K562 (cell line): ENCODE results near the gene DNASE2. TPM values are rescaled to one million over a fixed set of nuclear protein-coding genes. Genes with fewer than 3 reads are reported as not detected.

ENCODE experiments used
- ATAC-seq: fragments of 200-7000 bp; cut with Tn5 transposase; 3 replicates; pipeline ENCODE4 v1.9.1; 2020; ENCODE audit warnings: moderate library complexity
- BruUV-seq: library from RNA; stranded (reverse); fragments of 400-500 nt; replicated peaks from 2 replicates; lab custom pipeline; 2021; lab: Mats Ljungman, UMichigan
- CTCF ChIA-PET: fragments of 300-600 bp; formaldehyde crosslinking; extraction: SDS; loops from one replicate; lab custom pipeline; 2021; ENCODE audit warnings: low intra/inter-chr PET ratio; lab: Yijun Ruan, JAX
- POLR2A ChIA-PET: fragments of 300-600, 350-650 bp; sonication (Branson Sonifier 250); formaldehyde crosslinking; extraction: SDS; loops from one replicate; lab custom pipeline; 2021; ENCODE audit warnings: antibody characterized with exemption, inconsistent platforms; lab: Yijun Ruan, JAX
- DNase-seq, 4 experiments: peaks; one replicate each; pipeline versions ENCODE4 v3.0.0 to v3.0.0-alpha.2; 2011 to 2018; ENCODE audit warnings: low spot score in 3 of 4, mixed read lengths in 3 of 4; ENCODE audit errors: extremely low read depth in 1 of 4
- FAIRE-seq: peaks from 2 replicates; lab custom pipeline; 2011; peaks lifted over from hg19 to GRCh38; lab: Jason Lieb, UNC
- H2AFZ ChIP-seq: 2 replicates; pipeline ENCODE4 v1.6.0; 2011; ENCODE audit warnings: low read depth, low read length, control low read depth, inconsistent platforms
- H3K27ac ChIP-seq: fragments of 200-600 bp; 3 replicates; pipeline ENCODE4 v1.8.0; 2011; ENCODE audit warnings: low read depth, mild to moderate bottlenecking, control low read depth, inconsistent platforms, low read length, moderate library complexity, mixed read lengths; ENCODE audit errors: extremely low read depth
- H3K27me3 ChIP-seq, 2 experiments: fragments of 300-600 bp in 1 of 2; 2 replicates in 1 of 2; 3 replicates in 1 of 2; pipeline versions ENCODE4 v1.6.0 to v1.8.0; 2011; ENCODE audit warnings: inconsistent platforms in 2 of 2, low read length in 2 of 2, mild to moderate bottlenecking in 1 of 2, mixed read lengths in 1 of 2, moderate library complexity in 1 of 2; ENCODE audit not compliant: control insufficient read depth in 2 of 2, insufficient read depth in 2 of 2
- H3K36me3 ChIP-seq: fragments of 300-600 bp; 3 replicates; pipeline ENCODE4 v1.8.0; 2011; ENCODE audit warnings: mild to moderate bottlenecking, low read length, inconsistent platforms; ENCODE audit not compliant: control insufficient read depth, insufficient read depth
- H3K4me1 ChIP-seq, 2 experiments: fragments of 200-600 bp in 1 of 2; replicated peaks in 1 of 2; 2 replicates in 1 of 2; 3 replicates in 1 of 2; pipeline versions ENCODE4 v1.5.1 to v1.8.0; 2011; ENCODE audit warnings: inconsistent platforms in 2 of 2, low read length in 2 of 2, mild to moderate bottlenecking in 1 of 2, mixed read lengths in 1 of 2, moderate library complexity in 1 of 2; ENCODE audit not compliant: control insufficient read depth in 2 of 2, insufficient read depth in 2 of 2
- H3K4me2 ChIP-seq: 2 replicates; pipeline ENCODE4 v1.6.1; 2011; ENCODE audit warnings: low read length, control low read depth, inconsistent platforms, mixed read lengths; ENCODE audit not compliant: insufficient read depth
- H3K4me3 ChIP-seq: fragments of 200-600 bp; sonication (generic), shearing (Covaris generic); 2 replicates; pipeline ENCODE4 v1.5.1; 2016; ENCODE audit warnings: control low read depth, inconsistent platforms
- H3K79me2 ChIP-seq: fragments of 200-600 bp; 3 replicates; pipeline ENCODE4 v1.8.0; 2011; ENCODE audit warnings: low read length, inconsistent platforms; ENCODE audit not compliant: control insufficient read depth, insufficient read depth
- H3K9ac ChIP-seq, 2 experiments: 2 replicates each; pipeline versions ENCODE4 v1.6.0 to v1.6.1; 2011; ENCODE audit warnings: low read depth in 2 of 2, low read length in 2 of 2, control low read depth in 1 of 2, inconsistent platforms in 1 of 2, mild to moderate bottlenecking in 1 of 2, mixed read lengths in 1 of 2; ENCODE audit not compliant: insufficient read depth in 1 of 2
- H3K9me1 ChIP-seq: one replicate; pipeline ENCODE4 v1.6.0; 2011; ENCODE audit warnings: inconsistent platforms, mild to moderate bottlenecking, low read length, moderate library complexity; ENCODE audit not compliant: control insufficient read depth, insufficient read depth
- H3K9me3 ChIP-seq: replicated peaks from 2 replicates; pipeline ENCODE4 v1.5.1; 2011; ENCODE audit warnings: low read depth, low read length, inconsistent platforms; ENCODE audit not compliant: control insufficient read depth, insufficient read depth
- H4K20me1 ChIP-seq: replicated peaks from 2 replicates; pipeline ENCODE4 v1.6.1; 2011; ENCODE audit warnings: low read length, inconsistent platforms, mixed read lengths; ENCODE audit not compliant: control insufficient read depth, insufficient read depth
- ARNT ChIP-seq, 2 experiments: fragments of 450-650 bp; IDR thresholded peaks; 2 replicates each; pipeline ENCODE4 v1.6.1; 2016; ENCODE audit warnings: mild to moderate bottlenecking in 1 of 2
- CREB3 ChIP-seq: fragments of 450-650 bp; conservative IDR thresholded peaks from 2 replicates; pipeline ENCODE4 v1.6.1; 2016; ENCODE audit warnings: missing genetic modification characterization, low read depth, mild to moderate bottlenecking, missing compliant biosample characterization, moderate library complexity
- GATAD2B ChIP-seq: fragments of 450-650 bp; IDR thresholded peaks from 2 replicates; pipeline ENCODE4 v1.6.1; 2017; ENCODE audit warnings: mild to moderate bottlenecking, borderline replicate concordance
- HES1 ChIP-seq: fragments of 450-650 bp; IDR thresholded peaks from 2 replicates; pipeline ENCODE4 v1.6.1; 2016; ENCODE audit warnings: low read depth, mild to moderate bottlenecking, moderate library complexity
- MAZ ChIP-seq, 2 experiments: fragments of 450-650 bp in 1 of 2; sonication (generic) in 1 of 2; formaldehyde crosslinking; IDR thresholded peaks in 1 of 2; conservative IDR thresholded peaks in 1 of 2; 2 replicates each; pipeline versions ENCODE4 v1.4.0 to v1.5.0; 2020; ENCODE audit warnings: mild to moderate bottlenecking in 1 of 2, missing genetic modification reagents in 1 of 2
- MIER1 ChIP-seq: fragments of 450-650 bp; IDR thresholded peaks from 2 replicates; pipeline ENCODE4 v1.6.1; 2016; ENCODE audit warnings: antibody characterized with exemption, mild to moderate bottlenecking, low read depth
- NFIC ChIP-seq: fragments of 450-650 bp; IDR thresholded peaks from 2 replicates; pipeline ENCODE4 v1.6.1; 2017; ENCODE audit warnings: mild to moderate bottlenecking, inconsistent platforms
- POLR2AphosphoS5 ChIP-seq: IDR thresholded peaks from 2 replicates; pipeline ENCODE4 v1.6.1; 2011; ENCODE audit warnings: mild to moderate bottlenecking, low read depth, low read length, moderate library complexity; ENCODE audit not compliant: control insufficient read depth, insufficient read depth
- SAFB2 ChIP-seq: fragments of 200-400 bp; formaldehyde crosslinking; IDR thresholded peaks from 2 replicates; pipeline ENCODE4 v1.6.1; 2018; ENCODE audit warnings: borderline replicate concordance, low read length, low read depth, moderate library complexity; ENCODE audit not compliant: severe bottlenecking
- SMAD3 ChIP-seq: fragments of 450-650 bp; formaldehyde crosslinking; conservative IDR thresholded peaks from 2 replicates; pipeline ENCODE4 v1.4.0; 2020; ENCODE audit warnings: mild to moderate bottlenecking
- TEAD2 ChIP-seq: fragments of 450-650 bp; IDR thresholded peaks from 2 replicates; pipeline ENCODE4 v1.6.1; 2016; ENCODE audit warnings: missing genetic modification characterization, control low read depth, missing compliant biosample characterization
- TRIM24 ChIP-seq, 2 experiments: fragments of 450-650 bp; IDR thresholded peaks; 2 replicates each; pipeline ENCODE4 v1.6.1; 2016
- ZC3H4 ChIP-seq: sonication (generic); formaldehyde crosslinking; IDR thresholded peaks from 2 replicates; pipeline ENCODE4 v1.9.0; 2021; ENCODE audit warnings: missing genetic modification reagents, borderline replicate concordance
- ZNF512 ChIP-seq: IDR thresholded peaks from 2 replicates; pipeline ENCODE4 v1.6.1; 2016; ENCODE audit warnings: missing genetic modification characterization, missing compliant biosample characterization
- WGBS: fragments of 100-300 bp; shearing (Covaris generic); methylation state at CpG from one replicate; pipeline ENCODE4 v1.1.6; 2016; ENCODE audit warnings: low coverage, mixed read lengths; ENCODE audit not compliant: insufficient coverage; ENCODE audit errors: missing lambda C conversion rate; 5-methylcytosine and 5-hydroxymethylcytosine counted together
- in situ Hi-C: fragments of 300-500 bp; cut with MboI; formaldehyde crosslinking; loops from 4 replicates; pipeline ENCODE4 v1.15.0; 2018; ENCODE audit warnings: inconsistent platforms, mixed read lengths
- intact Hi-C: fragments of 100-400 bp; cut with micrococcal nuclease; formaldehyde crosslinking; loops from 2 replicates; pipeline ENCODE4 v1.14.2; 2022
- polyA plus RNA-seq, 8 experiments: library from polyadenylated mRNA; depleted of rRNA in 4 of 8; stranded (reverse) in 5 of 8; unstranded in 3 of 8; fragments of >200 nt; fragmentation: Nextera tagmentation in 2 of 8; fragmentation: Illumina TruSeq in 1 of 8; extraction: Ambion mirVana in 2 of 8; extraction: Trizol in 1 of 8; gene quantifications; 2 replicates each; pipeline versions ENCODE4 v1.2.1 to v1.2.3, GENCODE V29; 2011 to 2014; ENCODE audit warnings: inconsistent platforms in 1 of 8, missing spikeins in 1 of 8
- total RNA-seq, 7 experiments: library from RNA; depleted of rRNA in 6 of 7; stranded (reverse); fragments of >200 nt in 6 of 7; fragmentation: Illumina TruSeq in 2 of 7; extraction: Trizol in 2 of 7; gene quantifications; 2 replicates each; pipeline versions ENCODE4 v1.2.1 to v1.2.3, GENCODE V29; 2011 to 2021; ENCODE audit warnings: low replicate concordance in 1 of 7
- TF ChIP-seq, protein P1 (sequence below): fragments of 450-650 bp; IDR thresholded peaks from 2 replicates; pipeline ENCODE4 v1.6.1; 2016; ENCODE audit warnings: borderline replicate concordance

Gene DNASE2
- total and polyA plus RNA-seq, 9 of the 15 experiments (the other 6 are each of a cell fraction or from before 2014, with no cell fraction given), result 4.4 to 27.0 (median 20.2) TPM

DNA sequence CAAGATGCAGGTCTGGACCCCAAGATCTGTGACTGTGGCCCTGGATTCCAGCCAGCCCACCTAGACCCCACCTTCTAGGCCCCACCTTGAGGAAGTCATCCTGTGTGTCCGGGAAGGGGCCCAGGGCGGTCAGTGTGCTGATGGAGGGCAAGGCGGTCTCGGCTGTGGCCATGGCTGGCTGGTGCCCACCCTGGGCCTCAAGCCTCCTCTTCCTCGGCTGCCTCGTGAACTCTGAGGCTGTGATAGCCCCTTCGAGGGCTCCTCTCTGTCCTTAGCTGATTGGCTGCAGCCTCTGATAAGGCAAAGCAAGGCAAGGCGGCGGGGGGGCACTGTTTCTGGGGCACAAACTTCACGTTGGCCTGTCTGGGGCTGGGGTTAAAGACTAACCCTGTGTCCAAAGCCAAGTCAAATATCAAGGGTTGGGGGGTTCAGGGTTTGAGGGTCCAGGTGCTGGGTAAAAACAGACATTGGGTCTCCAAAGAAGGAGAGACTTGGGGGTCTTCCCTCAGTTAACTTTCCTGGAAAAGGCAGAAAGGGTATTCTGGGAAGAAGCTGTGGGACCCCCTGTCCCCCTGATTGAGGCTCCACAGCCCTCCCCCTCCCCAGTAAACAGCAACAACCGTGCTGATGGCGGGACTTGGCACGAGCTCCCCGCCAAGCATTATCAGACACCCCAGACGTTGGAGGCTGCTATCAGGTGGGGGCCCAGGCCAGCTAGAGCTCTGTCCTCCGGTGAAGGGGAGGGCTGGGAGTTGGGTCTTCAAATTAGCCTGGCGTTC is 5.9 kb upstream of the DNASE2 start, which contains the start of gene KLF1:
TSS of gene KLF1 (minus strand) at position 233 of the 779 bp plus-strand sequence. CDS start at position 172, 61 bp downstream.
- Histone ChIP-seq H3K4me1 (peaks cover 38 to 82% of the 10 kb centered on the region in 2 experiments; a peak in 4 of 5 replicates), H3K9ac (peak within 1 kb of the TSS; percentile 94 to 95), H3K9me1 (no peaks in the 10 kb centered on the region)
- TF ChIP-seq CREB3, result 0 out of 2 replicates have a peak, but pooled peaks have one; percentile 17
- TF ChIP-seq SMAD3 (CRISPR knock-in tag), result no peak
- peak; percentile 95 for TF ChIP-seq NFIC
- TF ChIP-seq MIER1, result no peak
- no peak for TF ChIP-seq TEAD2 (tag)
- TF ChIP-seq ARNT (IDR thresholded peaks at IDR 0.05), result peak in 1 of 2 experiments; percentile 71; a peak in 1 of 4 replicates
- peak; percentile 78 to 89 for TF ChIP-seq TRIM24 (IDR thresholded peaks at IDR 0.05)
- no peak for TF ChIP-seq HES1
- TF ChIP-seq, protein P1, sequence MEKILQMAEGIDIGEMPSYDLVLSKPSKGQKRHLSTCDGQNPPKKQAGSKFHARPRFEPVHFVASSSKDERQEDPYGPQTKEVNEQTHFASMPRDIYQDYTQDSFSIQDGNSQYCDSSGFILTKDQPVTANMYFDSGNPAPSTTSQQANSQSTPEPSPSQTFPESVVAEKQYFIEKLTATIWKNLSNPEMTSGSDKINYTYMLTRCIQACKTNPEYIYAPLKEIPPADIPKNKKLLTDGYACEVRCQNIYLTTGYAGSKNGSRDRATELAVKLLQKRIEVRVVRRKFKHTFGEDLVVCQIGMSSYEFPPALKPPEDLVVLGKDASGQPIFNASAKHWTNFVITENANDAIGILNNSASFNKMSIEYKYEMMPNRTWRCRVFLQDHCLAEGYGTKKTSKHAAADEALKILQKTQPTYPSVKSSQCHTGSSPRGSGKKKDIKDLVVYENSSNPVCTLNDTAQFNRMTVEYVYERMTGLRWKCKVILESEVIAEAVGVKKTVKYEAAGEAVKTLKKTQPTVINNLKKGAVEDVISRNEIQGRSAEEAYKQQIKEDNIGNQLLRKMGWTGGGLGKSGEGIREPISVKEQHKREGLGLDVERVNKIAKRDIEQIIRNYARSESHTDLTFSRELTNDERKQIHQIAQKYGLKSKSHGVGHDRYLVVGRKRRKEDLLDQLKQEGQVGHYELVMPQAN, result no peak
- no peak for TF ChIP-seq ZNF512 (tag)
- no peak for TF ChIP-seq GATAD2B
- peak; percentile 76 to 85 for TF ChIP-seq MAZ (CRISPR knock-in tag; conservative IDR thresholded peaks at IDR 0.05 in 1 of 2, IDR thresholded peaks at IDR 0.05 in 1 of 2)
- peak; percentile 89 for TF ChIP-seq POLR2AphosphoS5
- no peak for TF ChIP-seq ZC3H4
- no peak for TF ChIP-seq SAFB2

More for the DNA sequence above, 5.9 kb upstream of the DNASE2 start, which contains the start of gene KLF1:
- H3K27ac ChIP-seq, result peak within 1 kb of the TSS; percentile 96
- DNase-seq (peak; percentile 67 to 93 (median 76)), ATAC-seq (peak; percentile 15), FAIRE-seq (peak; percentile 85)
- intact Hi-C loops, result loop anchor here (1.0 to 5.0 kb wide), 4 partner anchors 32 to 80 kb away; partner anchors contain the start of genes CALR, DAND5, MAST1 and SYCE2
- peak within 1 kb of the TSS; percentile 70 for H3K4me3 ChIP-seq
- H3K79me2 ChIP-seq, result peaks cover 76% of the 10 kb centered on the region
- no peaks in the 10 kb centered on the region for H3K27me3 ChIP-seq
- H2AFZ ChIP-seq, result peak within 1 kb of the TSS; percentile 73
- H3K36me3 ChIP-seq, result peaks cover 29% of the 10 kb centered on the region
- BruUV-seq, result no TSS peak
- peak within 1 kb of the TSS; percentile 100 for H3K4me2 ChIP-seq
- peaks cover 10% of the 10 kb centered on the region; the same call in 1 of the 2 replicates for H4K20me1 ChIP-seq
- H3K9me3 ChIP-seq, result no peaks in the 10 kb centered on the region
- ChIA-PET POLR2A (interaction anchor here (0.6 to 5.9 kb wide), 18 partner anchors 12 to 782 kb away, joined by 3 to 37 read pairs (median 4); partner anchors contain the start of genes CALR, IER2, RAD23A and STX10), CTCF (no interaction called here)
- WGBS, result 0% methylated on average over 17 of the region's 17 CpGs
- in situ Hi-C loops, result no loop called here
